GM19238 (cell line): ENCODE data around the gene SMIM21.

Experiments
- DNase-seq: peaks from one replicate; pipeline ENCODE4 v3.0.0; 2011; ENCODE audit warnings: low spot score; ENCODE audit not compliant: insufficient read length

Gene SMIM21

GRCh38 chr18:75377258-75377657 lies 50.2 kb downstream of the SMIM21 start:
- DNase-seq: no peak

GRCh38 chr18:75376004-75376403 lies 51.5 kb downstream of the SMIM21 start:
- no peak for DNase-seq

GRCh38 chr18:75375341-75375740 lies 52.2 kb downstream of the SMIM21 start:
- DNase-seq: no peak

- no peak for DNase-seq
These were observed 53.0 kb downstream of the SMIM21 start for GRCh38 chr18:75374466-75374865.

GRCh38 chr18:75369026-75369721 lies 58.3 kb downstream of the SMIM21 start:
- DNase-seq: no peak

GRCh38 chr18:75365837-75366236 lies 61.7 kb downstream of the SMIM21 start:
- no peak for DNase-seq

- no peak for DNase-seq
These were observed 62.3 kb downstream of the SMIM21 start for GRCh38 chr18:75365254-75365629.

GRCh38 chr18:75364512-75365253 lies 62.8 kb downstream of the SMIM21 start:
- no peak for DNase-seq

GRCh38 chr18:75363446-75364225 lies 63.9 kb downstream of the SMIM21 start:
- DNase-seq: no peak

GRCh38 chr18:75362435-75362834 lies 65.1 kb downstream of the SMIM21 start:
- no peak for DNase-seq

GRCh38 chr18:75360941-75361340 lies 66.6 kb downstream of the SMIM21 start:
- DNase-seq: no peak

GRCh38 chr18:75360215-75360614 lies 67.3 kb downstream of the SMIM21 start:
- DNase-seq: no peak
